GM18505 (cell line): ENCODE data around the gene MDH1B.
A peak's percentile ranks its signal among the peaks of the same experiment; 100 is the strongest.
"Not testable (repeated sequence)": the region's sequence is repeated elsewhere in the genome, so short reads cannot be mapped to it uniquely, and the experiment has no call there.

Experiments used
- ATAC-seq: cut with Tn5 transposase; IDR thresholded peaks from one replicate; pipeline ENCODE4 v1.9.1; 2021; ENCODE audit not compliant: unreplicated experiment
- POLR2A ChIP-seq: IDR thresholded peaks from 4 replicates; pipeline ENCODE4 v1.6.1; 2011; ENCODE audit warnings: borderline replicate concordance; ENCODE audit not compliant: insufficient read depth, insufficient read length; ENCODE audit errors: extremely low read depth

Gene MDH1B

GRCh38 chr2:206736935-206737334 is 28.2 kb downstream of the MDH1B start:
- no peak for TF ChIP-seq POLR2A
- ATAC-seq, result no peak

- no peak for ATAC-seq
- TF ChIP-seq POLR2A, result no peak
Measured at GRCh38 chr2:206733341-206733740, 31.8 kb downstream of the MDH1B start.

GRCh38 chr2:206728277-206729199 is 36.6 kb downstream of the MDH1B start:
- no peak for ATAC-seq

GRCh38 chr2:206727287-206727686 is 37.8 kb downstream of the MDH1B start:
- no peak for ATAC-seq
- TF ChIP-seq POLR2A, result no peak

More at GRCh38 chr2:206728277-206729199, 36.6 kb downstream of the MDH1B start:
- TF ChIP-seq POLR2A, result no peak

GRCh38 chr2:206723288-206723687 is 41.8 kb downstream of the MDH1B start:
- no peak for TF ChIP-seq POLR2A
- ATAC-seq, result no peak

GRCh38 chr2:206721256-206721920 is 43.7 kb downstream of the MDH1B start:
- ATAC-seq, result no peak
- TF ChIP-seq POLR2A, result no peak

- ATAC-seq, result no peak
- TF ChIP-seq POLR2A, result no peak
Measured at GRCh38 chr2:206718296-206718695, 46.8 kb downstream of the MDH1B start, which contains the start of gene DYTN. DYTN (minus strand) TSS chr2:206718396; CDS start chr2:206718279, 117 bp downstream.

GRCh38 chr2:206716623-206717022 is 48.5 kb downstream of the MDH1B start:
- no peak for ATAC-seq

GRCh38 chr2:206715183-206715582 is 49.9 kb downstream of the MDH1B start:
- not testable (repeated sequence) for ATAC-seq

More at GRCh38 chr2:206716623-206717022, 48.5 kb downstream of the MDH1B start:
- no peak for TF ChIP-seq POLR2A

GRCh38 chr2:206713746-206714145 is 51.4 kb downstream of the MDH1B start:
- ATAC-seq, result peak; percentile 59
- no peak for TF ChIP-seq POLR2A

- ATAC-seq, result no peak
- no peak for TF ChIP-seq POLR2A
Measured at GRCh38 chr2:206708286-206708685, 56.8 kb downstream of the MDH1B start.

GRCh38 chr2:206707164-206707701 is 57.9 kb downstream of the MDH1B start:
- no peak for TF ChIP-seq POLR2A
- no peak for ATAC-seq

- no peak for TF ChIP-seq POLR2A
- ATAC-seq, result no peak
Measured at GRCh38 chr2:206701952-206702605, 63.0 kb downstream of the MDH1B start.

GRCh38 chr2:206700156-206700555 is 65.0 kb downstream of the MDH1B start:
- no peak for TF ChIP-seq POLR2A
- no peak for ATAC-seq

GRCh38 chr2:206698811-206699210 is 66.3 kb downstream of the MDH1B start:
- no peak for ATAC-seq
- TF ChIP-seq POLR2A, result no peak
